Heart left ventricle (tissue), 13 donors: Measurements from ENCODE around the gene PSMA3.

Source experiments
- CTCF ChIP-seq, 12 donors: fragments of 200-600 bp; sonication (generic) in 4 of 12; IDR thresholded peaks; one replicate each; pipeline versions ENCODE4 v1.5.0 to v1.8.0; 2018 to 2022; ENCODE audit warnings: antibody characterized with exemption in 12 of 12, mild to moderate bottlenecking in 5 of 12
- POLR2A ChIP-seq, 2 donors: fragments of 450-650 bp; IDR thresholded peaks; one replicate each; pipeline ENCODE4 v1.6.1; 2017; ENCODE audit warnings: antibody characterized with exemption in 2 of 2, mild to moderate bottlenecking in 2 of 2, moderate library complexity in 2 of 2
- donor health status: ischemic (EF 13 %, LVEDD 7.1; RV severe dilation, severe dysfunction).
- donor health status: DM: no; HTN: yes; CAD: no.
- donor health status: DM: no; HTN: no; CAD: no.
- donor health status: ischemic (EF 25% LVEDD 6.9; RV normal size, moderate dysfunction).
- donor health status: ischemic (EF 25% LVEDD 5.7; RV mildly dilated, moderate dysfunction).
- donor health status: ischemic (EF 35%, LVEDD 5.7; RV mildly dilated, moderate dysfunction).
- donor health status: nonischemic (EF 11% LVEDD 7.7; RV severe dilation, severe dysfunction).
- donor health status: DM: yes; HTN: yes; CAD: no.
- donor health status: PGD.
- donor health status: ischemic (EF 29% LVEDD 5.4; RV normal size, mild dysfunction).
- donor health status: nonischemic (EF 23%, LVEDD 6.1; RV moderate dilation, normal function).

GRCh38 chr14:58238252-58239243, 6.1 kb upstream of the PSMA3 start:
- TF ChIP-seq POLR2A (IDR thresholded peaks at IDR 0.05) (no peak), CTCF (IDR thresholded peaks at IDR 0.05) (no peak)
